ENCODE measurements around the gene AUTS2.

DNA sequence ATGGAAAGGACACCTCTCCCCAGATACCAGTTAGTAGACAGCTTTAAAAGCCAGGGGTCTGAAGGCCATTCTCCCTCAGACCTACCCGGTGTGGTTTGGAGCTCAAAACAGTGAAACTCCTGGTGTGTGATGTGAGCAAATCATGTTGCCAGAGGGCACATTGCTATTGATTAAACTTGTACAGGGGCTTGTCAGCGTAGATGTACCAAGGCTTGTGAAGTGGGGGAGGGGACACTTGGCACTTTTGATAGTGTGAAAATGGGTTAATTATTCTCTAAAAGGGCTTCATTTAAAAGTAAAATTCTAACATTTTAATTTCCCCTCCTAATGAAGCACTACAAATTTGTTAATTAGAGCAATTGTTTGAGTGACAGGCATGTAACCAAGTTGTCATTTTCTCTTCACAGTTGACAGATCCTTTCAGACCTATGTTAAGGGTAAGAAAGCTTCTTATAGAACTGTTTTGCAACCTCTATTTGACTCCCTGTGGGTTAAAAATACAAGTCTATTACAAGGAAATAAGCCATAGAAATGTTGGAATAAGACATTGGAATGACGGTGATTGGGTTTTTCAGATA, 1176.8 kb downstream of the AUTS2 start:
- TF ChIP-seq, protein P1, sequence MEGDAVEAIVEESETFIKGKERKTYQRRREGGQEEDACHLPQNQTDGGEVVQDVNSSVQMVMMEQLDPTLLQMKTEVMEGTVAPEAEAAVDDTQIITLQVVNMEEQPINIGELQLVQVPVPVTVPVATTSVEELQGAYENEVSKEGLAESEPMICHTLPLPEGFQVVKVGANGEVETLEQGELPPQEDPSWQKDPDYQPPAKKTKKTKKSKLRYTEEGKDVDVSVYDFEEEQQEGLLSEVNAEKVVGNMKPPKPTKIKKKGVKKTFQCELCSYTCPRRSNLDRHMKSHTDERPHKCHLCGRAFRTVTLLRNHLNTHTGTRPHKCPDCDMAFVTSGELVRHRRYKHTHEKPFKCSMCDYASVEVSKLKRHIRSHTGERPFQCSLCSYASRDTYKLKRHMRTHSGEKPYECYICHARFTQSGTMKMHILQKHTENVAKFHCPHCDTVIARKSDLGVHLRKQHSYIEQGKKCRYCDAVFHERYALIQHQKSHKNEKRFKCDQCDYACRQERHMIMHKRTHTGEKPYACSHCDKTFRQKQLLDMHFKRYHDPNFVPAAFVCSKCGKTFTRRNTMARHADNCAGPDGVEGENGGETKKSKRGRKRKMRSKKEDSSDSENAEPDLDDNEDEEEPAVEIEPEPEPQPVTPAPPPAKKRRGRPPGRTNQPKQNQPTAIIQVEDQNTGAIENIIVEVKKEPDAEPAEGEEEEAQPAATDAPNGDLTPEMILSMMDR (IDR thresholded peaks at IDR 0.05; ENCODE audit: insufficient read depth, low read length, poor library complexity, severe bottlenecking): no peak
- TF ChIP-seq EZH2phosphoT487 (conservative IDR thresholded peaks at IDR 0.05; ENCODE audit: low read length): no peak

Measured in SU-DHL-6 (cell line).